NCI-H2171 treated with DMSO at 0.1 percent for 48 hours (cell line): ENCODE results near the gene VAV2.

Source experiments
- DNase-seq: peaks from one replicate; lab custom pipeline; 2025; lab: John Stamatoyannopoulos, UW

Gene VAV2

GRCh38 chr9:133813749-133814585 lies 178.2 kb downstream of the VAV2 start:
- DNase-seq = peak; percentile 75

- DNase-seq = no peak
Measured at GRCh38 chr9:133812941-133813748, 179.0 kb downstream of the VAV2 start.

- no peak for DNase-seq
Measured at GRCh38 chr9:133812077-133812868, 179.9 kb downstream of the VAV2 start.

- no peak for DNase-seq
Measured at GRCh38 chr9:133811471-133811870, 180.7 kb downstream of the VAV2 start.

GRCh38 chr9:133810556-133811195 lies 181.4 kb downstream of the VAV2 start:
- DNase-seq = no peak

- DNase-seq = no peak
Measured at GRCh38 chr9:133809335-133809734, 182.8 kb downstream of the VAV2 start.

GRCh38 chr9:133807818-133808217 lies 184.3 kb downstream of the VAV2 start:
- DNase-seq = no peak

- DNase-seq = no peak
Measured at GRCh38 chr9:133807037-133807436, 185.1 kb downstream of the VAV2 start.

- no peak for DNase-seq
Measured at GRCh38 chr9:133806623-133807010, 185.5 kb downstream of the VAV2 start.

GRCh38 chr9:133805876-133806622 lies 186.1 kb downstream of the VAV2 start:
- no peak for DNase-seq

GRCh38 chr9:133804199-133804598 lies 187.9 kb downstream of the VAV2 start:
- DNase-seq = no peak

GRCh38 chr9:133803745-133804144 lies 188.4 kb downstream of the VAV2 start:
- no peak for DNase-seq

GRCh38 chr9:133803028-133803585 lies 189.0 kb downstream of the VAV2 start:
- no peak for DNase-seq

GRCh38 chr9:133801739-133802138 lies 190.4 kb downstream of the VAV2 start:
- no peak for DNase-seq

- DNase-seq = no peak
Measured at GRCh38 chr9:133800266-133800665, 191.9 kb downstream of the VAV2 start.

- DNase-seq = no peak
Measured at GRCh38 chr9:133799716-133800115, 192.4 kb downstream of the VAV2 start.

GRCh38 chr9:133799106-133799505 lies 193.0 kb downstream of the VAV2 start:
- DNase-seq = no peak

GRCh38 chr9:133798160-133798559 lies 194.0 kb downstream of the VAV2 start:
- DNase-seq = no peak

GRCh38 chr9:133797406-133798105 lies 194.6 kb downstream of the VAV2 start:
- DNase-seq = no peak

- no peak for DNase-seq
Measured at GRCh38 chr9:133796562-133796961, 195.6 kb downstream of the VAV2 start.
